ENCODE data around the gene NDST1.
"Not testable (repeated sequence)": the region's sequence is repeated elsewhere in the genome, so short reads cannot be mapped to it uniquely, and the experiment has no call there.

Gene NDST1

GRCh38 chr5:150507474-150508276 is at the start of gene NDST1:
TSS of gene NDST1 (plus strand) at chr5:150508131. CDS start at chr5:150521255, 13,124 bp downstream.
- DNase-seq = no peak

GRCh38 chr5:150458802-150459557 is 49.0 kb upstream of the NDST1 start:
- no peak for DNase-seq

DNA sequence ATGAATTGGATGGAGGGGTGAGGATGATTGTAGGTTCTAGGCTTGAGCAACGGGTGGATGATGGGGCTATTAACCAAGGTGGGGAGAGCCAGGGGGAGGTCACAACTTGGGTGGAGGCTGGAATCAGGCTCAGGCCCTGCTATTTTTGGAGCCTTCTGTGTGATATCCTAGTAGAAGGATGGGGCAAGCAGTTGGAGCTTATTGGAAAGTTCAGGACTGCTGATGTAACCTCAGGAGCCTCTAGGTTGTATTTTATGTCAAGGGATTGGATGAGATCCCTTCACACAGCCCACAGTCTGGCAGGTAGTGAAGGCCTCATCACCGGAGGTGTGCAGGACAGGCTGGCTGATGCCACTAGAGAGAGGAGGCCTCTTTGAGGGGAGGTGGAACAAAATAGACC is 47.1 kb upstream of the NDST1 start:
- no peak for DNase-seq

DNA sequence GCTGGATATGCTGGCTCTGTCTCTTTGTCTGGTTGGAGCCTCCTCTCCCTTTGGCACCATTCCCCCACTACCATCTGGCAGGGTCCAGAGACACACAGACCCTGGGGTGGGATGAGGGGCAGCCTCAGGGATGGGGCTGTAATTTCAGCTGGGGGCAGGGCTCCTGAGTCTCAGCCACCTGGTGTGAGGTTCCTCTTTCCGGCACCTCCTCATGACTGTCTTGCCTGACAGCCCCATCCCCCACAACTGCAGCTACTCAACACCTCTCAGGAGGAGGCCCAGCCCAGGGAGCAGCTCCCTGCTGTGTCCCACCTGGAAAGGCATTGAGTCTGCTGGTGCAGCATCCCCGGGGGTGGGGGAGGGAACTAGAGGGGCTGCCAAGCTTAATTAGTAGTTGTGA is 46.7 kb upstream of the NDST1 start:
- no peak for DNase-seq

DNA sequence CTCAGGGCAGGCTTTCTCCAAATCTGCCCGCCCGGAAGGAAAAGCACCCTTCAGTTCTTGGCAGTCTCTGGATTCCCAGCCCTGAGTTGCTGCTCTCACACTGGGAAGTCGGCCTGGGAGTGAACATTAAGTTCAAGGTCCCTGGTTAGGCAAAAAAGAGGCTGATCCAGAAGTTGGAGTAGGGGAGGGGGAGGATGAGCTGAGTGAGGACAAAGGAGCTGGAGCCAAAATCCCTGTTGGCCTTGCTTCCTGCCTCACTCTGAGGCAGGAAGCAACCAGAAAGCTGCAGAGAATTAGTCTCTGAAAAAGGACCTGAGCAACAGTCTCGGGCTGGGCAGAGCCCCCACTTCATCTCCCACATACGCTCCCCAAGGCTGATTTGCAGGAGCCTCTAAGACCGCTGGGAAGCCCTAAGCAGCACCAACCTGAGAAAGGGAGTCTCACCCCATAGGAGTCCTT is 43.3 kb upstream of the NDST1 start:
- no peak for DNase-seq

DNA sequence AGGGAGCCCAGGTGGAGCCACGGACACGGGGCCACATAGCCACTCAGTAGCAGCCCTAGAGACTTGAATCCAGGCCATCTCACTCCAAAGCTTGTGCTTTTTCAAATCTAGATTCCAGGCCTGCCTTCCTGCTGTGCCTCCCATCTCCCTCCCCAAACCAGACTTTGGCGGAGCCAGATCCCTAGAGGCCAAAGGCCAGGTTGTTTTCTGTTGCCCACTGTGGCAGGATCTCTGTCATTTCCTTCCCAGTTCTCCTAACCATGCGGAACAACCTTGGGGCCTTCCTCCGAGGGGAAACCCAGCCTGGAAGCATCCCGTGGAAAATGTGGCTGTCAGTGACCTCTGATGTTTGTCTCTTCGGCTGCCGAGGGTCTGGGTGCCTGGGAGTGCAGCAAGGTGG is 42.0 kb upstream of the NDST1 start:
- no peak for DNase-seq

GRCh38 chr5:150468206-150468605 is 39.7 kb upstream of the NDST1 start:
- DNase-seq = no peak

DNA sequence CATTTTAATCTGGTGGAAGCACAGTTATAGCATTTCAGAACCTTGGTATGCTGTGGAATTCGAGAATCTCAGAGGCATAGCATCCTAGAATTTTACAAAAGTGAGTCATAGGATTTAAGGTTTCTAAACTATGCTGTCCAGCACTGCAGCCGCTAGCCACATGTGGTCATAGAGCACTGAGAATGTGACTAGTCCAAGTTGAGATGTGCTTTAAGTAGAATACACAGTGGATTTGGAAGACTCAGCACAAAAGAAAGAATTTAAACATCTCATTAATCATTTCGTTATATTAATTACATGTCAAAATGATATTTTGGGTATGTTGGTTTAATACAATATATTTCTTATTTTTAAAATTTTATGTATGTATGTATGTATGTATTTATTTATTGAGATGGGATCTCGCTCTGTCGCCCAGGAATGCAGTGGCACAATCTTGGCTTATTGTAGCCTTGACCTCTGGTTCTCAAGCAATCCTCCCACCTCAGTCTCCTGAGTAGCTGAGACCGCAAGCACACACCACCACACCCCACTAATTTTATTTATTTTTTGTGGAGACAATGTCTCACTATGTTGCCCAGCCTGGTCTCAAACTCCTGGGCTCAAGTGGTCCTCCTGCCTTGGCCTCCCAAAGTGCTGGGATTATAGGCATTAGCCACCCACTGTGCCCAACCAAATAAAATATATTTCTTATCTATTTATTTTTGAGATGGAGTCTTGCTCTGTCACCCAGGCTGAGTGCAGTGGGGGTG is 38.0 kb upstream of the NDST1 start:
- DNase-seq = peak; percentile 90

- DNase-seq = no peak
Observed at GRCh38 chr5:150473673-150474358, 34.1 kb upstream of the NDST1 start.

GRCh38 chr5:150476568-150476967 is 31.4 kb upstream of the NDST1 start:
- DNase-seq = not testable (repeated sequence)

DNA sequence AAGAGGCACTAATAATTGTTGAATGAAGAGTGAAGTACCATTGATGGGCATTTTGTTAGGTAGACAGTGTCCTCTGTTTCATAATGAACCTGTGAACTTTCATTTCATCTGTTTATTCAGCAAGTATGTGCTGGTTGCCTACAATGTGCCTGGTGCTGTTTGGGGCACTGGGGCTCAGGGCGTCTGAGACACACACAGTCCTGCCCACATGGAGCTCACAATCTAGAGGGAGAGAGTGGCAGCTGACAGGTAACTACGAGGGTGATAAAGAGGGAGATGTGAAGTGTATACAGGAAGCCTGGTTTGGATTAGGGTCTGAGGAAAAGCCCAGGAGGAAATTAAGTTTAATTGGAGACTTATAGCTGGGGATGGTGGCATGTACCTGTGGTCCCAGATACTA is 28.5 kb upstream of the NDST1 start:
- DNase-seq = no peak

GRCh38 chr5:150481708-150481965 is 26.3 kb upstream of the NDST1 start:
- no peak for DNase-seq

GRCh38 chr5:150481972-150482406 is 25.9 kb upstream of the NDST1 start:
- DNase-seq = no peak

DNA sequence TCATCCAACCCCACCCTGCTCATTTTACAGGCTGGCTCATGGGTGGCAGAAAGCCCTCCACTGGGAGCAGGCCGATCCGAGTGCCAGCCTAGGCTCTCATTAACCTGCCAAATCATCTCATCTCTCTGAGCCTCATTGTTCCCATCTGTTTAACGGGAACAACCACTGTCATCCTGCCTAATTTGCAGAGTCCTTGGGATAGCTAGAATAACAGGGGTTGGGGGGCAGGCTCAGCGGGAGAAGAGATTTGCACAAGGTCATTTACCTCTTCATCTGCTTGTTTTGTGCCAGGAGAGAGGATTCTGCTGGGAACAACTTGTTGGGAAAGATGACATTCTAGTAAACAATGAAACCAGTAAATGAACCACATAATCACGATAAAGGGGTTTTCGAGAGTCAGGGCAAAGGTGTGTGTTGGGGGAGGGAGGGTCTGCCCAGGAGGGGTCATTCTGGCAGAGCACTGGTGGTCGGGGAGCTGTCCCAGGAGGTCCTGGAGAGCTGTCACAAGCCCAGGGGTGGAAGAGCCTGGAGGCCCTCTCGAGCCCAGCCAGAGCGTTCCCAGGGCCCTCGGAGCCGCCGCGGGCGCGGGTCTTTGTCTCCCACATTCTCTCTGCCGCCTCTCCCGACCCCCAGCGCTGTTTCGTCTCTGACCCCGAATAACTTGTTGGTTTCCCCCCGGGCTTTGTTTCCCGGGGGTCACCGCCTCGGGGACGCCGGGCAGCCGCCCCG is 22.8 kb upstream of the NDST1 start:
- no peak for DNase-seq

GRCh38 chr5:150485693-150486401 is 22.1 kb upstream of the NDST1 start:
- DNase-seq = no peak

GRCh38 chr5:150486402-150487198 is 21.3 kb upstream of the NDST1 start:
- DNase-seq = no peak

DNA sequence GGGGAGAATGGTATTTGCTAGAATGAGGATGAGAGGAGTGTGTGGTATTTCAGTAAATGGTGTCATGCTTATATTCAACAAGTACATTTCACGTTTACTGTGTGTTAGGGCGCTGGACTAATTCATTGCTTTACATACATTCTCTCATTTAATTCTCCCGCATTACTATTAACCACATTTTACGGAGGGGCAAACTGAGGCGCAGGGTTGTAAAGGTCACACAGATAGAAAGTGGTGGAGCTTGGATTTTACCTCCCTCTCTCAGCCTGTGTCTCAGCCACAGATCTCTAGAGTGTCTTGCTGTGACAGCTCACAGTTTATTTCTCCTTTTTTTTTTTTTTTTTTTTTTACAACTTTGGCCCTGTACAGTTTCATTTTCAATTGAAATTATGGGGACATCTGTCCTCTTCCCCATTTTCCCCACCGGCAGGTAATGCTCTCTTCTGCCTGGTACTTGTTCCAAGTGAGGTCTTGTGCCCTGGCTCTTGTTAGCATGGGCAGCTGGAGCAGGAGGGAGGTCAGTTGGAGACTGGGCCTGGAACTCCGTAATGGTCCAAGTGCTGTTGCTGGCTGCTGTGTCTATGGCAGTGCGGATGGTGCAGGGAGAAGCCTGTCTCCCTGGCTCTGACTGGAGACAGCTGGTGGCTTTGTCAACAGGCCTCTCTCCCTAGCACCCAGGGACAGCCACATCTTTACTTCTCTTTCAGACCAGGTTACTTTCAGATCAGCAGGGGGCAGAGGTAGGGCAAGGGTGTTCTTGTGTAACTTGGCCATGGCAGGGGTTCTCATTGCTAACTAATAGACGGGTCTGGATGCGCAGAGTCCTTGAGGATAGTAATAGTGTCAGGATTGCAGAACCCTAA is 20.5 kb upstream of the NDST1 start:
- DNase-seq = no peak

DNA sequence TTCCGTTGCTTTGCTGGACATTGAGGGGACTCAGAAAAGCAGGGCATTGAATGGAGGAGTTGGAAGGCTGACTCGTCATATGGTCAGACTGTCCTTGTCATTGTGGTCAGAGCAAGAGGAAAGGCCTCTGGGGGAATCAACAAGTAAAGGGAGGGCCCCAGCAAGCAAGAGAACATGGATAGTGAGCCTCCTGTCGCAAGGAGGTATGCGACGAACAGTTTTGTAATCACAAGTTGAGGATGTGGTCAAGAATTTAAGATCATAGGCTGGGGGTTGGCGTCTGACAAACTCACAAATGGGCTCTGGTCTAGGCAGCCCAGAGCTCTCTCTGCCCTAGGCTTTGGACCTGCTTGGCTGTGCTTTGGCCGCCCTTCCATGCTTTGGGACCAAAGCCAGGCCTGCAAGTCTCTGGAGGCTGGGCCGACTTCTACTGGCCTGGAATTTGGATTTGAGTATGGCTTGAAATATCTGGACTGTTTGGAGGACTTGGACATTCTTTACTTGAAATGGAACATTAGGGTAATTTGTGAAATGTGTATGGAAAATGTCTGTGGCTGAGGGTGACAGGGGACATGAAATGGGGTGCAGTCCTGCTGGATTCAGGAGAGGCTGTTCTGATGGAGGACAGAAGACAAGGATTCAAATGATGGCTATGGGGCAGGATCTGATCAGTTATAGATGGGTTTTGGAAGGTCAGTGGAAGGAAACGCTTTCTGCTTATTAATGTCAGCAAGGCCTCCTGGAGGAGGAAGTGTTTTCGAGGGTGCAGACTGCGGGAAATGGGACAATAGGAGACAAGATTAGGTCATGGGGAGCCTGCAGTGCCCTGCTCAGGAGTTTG is 19.2 kb upstream of the NDST1 start:
- DNase-seq = no peak
